Smooth muscle cell (in vitro differentiated cells): ENCODE data around the gene KRT73. TPM values are rescaled to one million over a fixed set of nuclear protein-coding genes. Genes with fewer than 3 reads are reported as not detected.

Experiments used
- DNase-seq: peaks from one replicate; lab custom pipeline; 2025; ENCODE audit not compliant: unreplicated experiment; lab: John Stamatoyannopoulos, UW
- H2AFZ ChIP-seq: fragments of 200-600 bp; sonication (generic); 2 replicates; pipeline ENCODE4 v1.6.0; 2016; ENCODE audit warnings: antibody characterized with exemption, low read depth, mild to moderate bottlenecking
- H3F3A ChIP-seq: fragments of 200-600 bp; sonication (generic); 2 replicates; pipeline ENCODE4 v1.6.0; 2017; ENCODE audit warnings: antibody characterized with exemption, low read depth
- H3K27ac ChIP-seq: fragments of 200-600 bp; sonication (generic); 2 replicates; pipeline ENCODE4 v1.5.1; 2016; ENCODE audit warnings: low read depth, mild to moderate bottlenecking
- H3K27me3 ChIP-seq: fragments of 200-600 bp; sonication (generic); 2 replicates; pipeline ENCODE4 v1.6.1; 2016; ENCODE audit warnings: low read depth, mild to moderate bottlenecking
- H3K36me3 ChIP-seq: fragments of 200-600 bp; sonication (generic); 2 replicates; pipeline ENCODE4 v1.5.1; 2016; ENCODE audit warnings: low read depth
- H3K4me1 ChIP-seq: fragments of 200-600 bp; sonication (generic); 2 replicates; pipeline ENCODE4 v1.5.1; 2016; ENCODE audit warnings: low read depth
- H3K4me2 ChIP-seq: fragments of 200-600 bp; sonication (generic); 2 replicates; pipeline ENCODE4 v1.6.0; 2016; ENCODE audit warnings: mild to moderate bottlenecking
- H3K4me3 ChIP-seq: fragments of 200-600 bp; sonication (generic); 2 replicates; pipeline ENCODE4 v1.5.1; 2016; ENCODE audit warnings: mild to moderate bottlenecking
- H3K79me2 ChIP-seq: fragments of 200-600 bp; sonication (generic); 2 replicates; pipeline ENCODE4 v1.6.0; 2016; ENCODE audit warnings: low read depth, mild to moderate bottlenecking
- H3K9ac ChIP-seq: fragments of 200-600 bp; sonication (generic); 2 replicates; pipeline ENCODE4 v1.6.0; 2016; ENCODE audit warnings: low read depth
- H3K9me3 ChIP-seq: fragments of 200-600 bp; sonication (generic); replicated peaks from 2 replicates; pipeline ENCODE4 v1.5.1; 2016; ENCODE audit warnings: low read depth
- H4K20me1 ChIP-seq: fragments of 200-600 bp; sonication (generic); 2 replicates; pipeline ENCODE4 v1.6.0; 2016; ENCODE audit warnings: low read depth
- CTCF ChIP-seq: fragments of 200-600 bp; sonication (generic); IDR thresholded peaks from 2 replicates; pipeline ENCODE4 v1.5.1; 2017; ENCODE audit warnings: borderline replicate concordance, mild to moderate bottlenecking, antibody characterized with exemption; ENCODE audit not compliant: insufficient read depth, poor library complexity, severe bottlenecking
- WGBS: methylation state at CpG from one replicate; pipeline ENCODE4 v1.1.7; 2016; ENCODE audit warnings: low lambda C conversion rate; 5-methylcytosine and 5-hydroxymethylcytosine counted together
- polyA plus RNA-seq: library from polyadenylated mRNA; unstranded; fragments of >200 nt; fragmentation: Nextera tagmentation; extraction: Ambion mirVana; gene quantifications from 2 replicates; pipeline ENCODE4 v1.2.1, GENCODE V29; 2016
- total RNA-seq: library from RNA; depleted of rRNA; stranded (reverse); fragments of >200 nt; gene quantifications from 2 replicates; pipeline ENCODE4 v1.2.3, GENCODE V29; 2014

KRT73 gene
- total and polyA plus RNA-seq, 2 experiments from 2014 or later: not detected

GRCh38 chr12:52606581-52607218, 11.7 kb downstream of the KRT73 start:
- Histone ChIP-seq H3K36me3 (no peaks in the 10 kb centered on the region), H2AFZ (no peak overlapping the region), H3K27me3 (peaks cover 58% of the 10 kb centered on the region), H3F3A (no peaks in the 10 kb centered on the region), H3K4me1 (no peaks in the 10 kb centered on the region), H3K79me2 (no peaks in the 10 kb centered on the region), H3K4me2 (no peak overlapping the region), H3K27ac (no peak overlapping the region), H4K20me1 (no peaks in the 10 kb centered on the region), H3K4me3 (no peak overlapping the region), H3K9ac (no peak overlapping the region), H3K9me3 (no peaks in the 10 kb centered on the region)
- TF ChIP-seq CTCF: no peak
- 84% methylated on average over 7 of the region's 7 CpGs for WGBS
- no peak for DNase-seq

DNA sequence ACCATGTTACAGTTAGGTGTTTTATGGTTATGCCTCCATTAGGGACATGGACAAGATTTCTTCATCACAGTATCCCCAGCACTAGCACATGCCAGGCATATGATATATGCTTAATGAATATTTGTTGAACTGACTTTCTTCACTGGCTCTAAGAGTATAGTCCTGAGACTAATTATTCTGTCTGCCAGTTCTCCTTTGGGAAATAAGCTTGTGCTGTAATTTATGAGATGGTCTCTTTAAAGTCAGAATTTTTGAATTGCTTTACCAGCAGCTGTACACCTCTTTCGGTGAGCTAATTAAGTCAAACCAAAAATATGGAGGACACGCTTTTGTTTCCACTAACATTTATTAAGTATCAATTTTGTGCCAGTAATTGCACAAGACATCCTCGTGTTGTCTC, 12.3 kb downstream of the KRT73 start:
- no peaks in the 10 kb centered on the region for H3K4me1 ChIP-seq
- H2AFZ ChIP-seq: no peak overlapping the region
- H3K9me3 ChIP-seq: no peaks in the 10 kb centered on the region
- no peaks in the 10 kb centered on the region for H3K79me2 ChIP-seq
- no peaks in the 10 kb centered on the region for H4K20me1 ChIP-seq
- H3K9ac ChIP-seq: no peak overlapping the region
- no peak overlapping the region for H3K4me2 ChIP-seq
- 66% methylated on average over 3 of the region's 3 CpGs for WGBS
- no peak for TF ChIP-seq CTCF
- no peaks in the 10 kb centered on the region for H3F3A ChIP-seq
- H3K4me3 ChIP-seq: no peak overlapping the region
- no peaks in the 10 kb centered on the region for H3K36me3 ChIP-seq
- peaks cover 52% of the 10 kb centered on the region for H3K27me3 ChIP-seq
- DNase-seq: no peak
- H3K27ac ChIP-seq: no peak overlapping the region

- Histone ChIP-seq H3K4me1 (no peaks in the 10 kb centered on the region), H3K27me3 (peaks cover 47% of the 10 kb centered on the region)
- WGBS: 89% methylated on average over 1 of the region's 1 CpG
Observed at GRCh38 chr12:52605542-52605941, 12.8 kb downstream of the KRT73 start.

More at GRCh38 chr12:52605542-52605941, 12.8 kb downstream of the KRT73 start:
- H2AFZ ChIP-seq: no peak overlapping the region
- H3K79me2 ChIP-seq: no peaks in the 10 kb centered on the region
- no peaks in the 10 kb centered on the region for H4K20me1 ChIP-seq
- H3K9ac ChIP-seq: no peak overlapping the region
- no peaks in the 10 kb centered on the region for H3K36me3 ChIP-seq
- H3K27ac ChIP-seq: no peak overlapping the region
- TF ChIP-seq CTCF: no peak
- no peaks in the 10 kb centered on the region for H3F3A ChIP-seq
- H3K9me3 ChIP-seq: no peaks in the 10 kb centered on the region
- no peak overlapping the region for H3K4me3 ChIP-seq
- no peak overlapping the region for H3K4me2 ChIP-seq
- DNase-seq: no peak
